ENCODE results near the gene CCDC71L.

- TF ChIP-seq CTCF (IDR thresholded peaks at IDR 0.05): no peak
- no peak for TF ChIP-seq ZFX (IDR thresholded peaks at IDR 0.05; ENCODE audit: borderline replicate concordance)
Measured at GRCh38 chr7:106671160-106671559, 10.2 kb upstream of the CCDC71L start.

All from 22Rv1 (cell line).